T1000 (cell line): Measurements from ENCODE around the gene ITGAV.

ENCODE experiments used
- DNase-seq: peaks from one replicate; lab custom pipeline; 2025; ENCODE audit warnings: mixed read lengths; lab: John Stamatoyannopoulos, UW

Gene ITGAV

DNA sequence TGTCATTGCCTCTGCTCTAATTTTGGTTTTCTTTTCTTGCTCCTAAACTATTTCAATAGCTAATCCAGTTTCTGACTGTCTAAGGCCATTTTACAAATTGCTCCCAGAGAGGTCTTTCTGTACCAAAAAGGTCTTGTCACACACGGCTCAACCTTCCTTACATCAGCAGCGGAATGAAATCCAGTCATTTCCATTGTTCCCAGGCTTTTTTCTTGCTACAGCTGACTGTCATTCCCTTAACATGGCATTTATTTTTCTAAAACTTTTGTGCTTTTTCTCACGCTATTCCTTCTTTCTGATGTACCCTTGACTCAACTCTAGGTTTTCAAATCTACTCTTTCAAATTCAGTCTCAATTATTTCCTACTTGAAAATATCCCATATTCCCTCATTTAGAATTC, 128.3 kb downstream of the ITGAV start:
- DNase-seq: no peak

DNA sequence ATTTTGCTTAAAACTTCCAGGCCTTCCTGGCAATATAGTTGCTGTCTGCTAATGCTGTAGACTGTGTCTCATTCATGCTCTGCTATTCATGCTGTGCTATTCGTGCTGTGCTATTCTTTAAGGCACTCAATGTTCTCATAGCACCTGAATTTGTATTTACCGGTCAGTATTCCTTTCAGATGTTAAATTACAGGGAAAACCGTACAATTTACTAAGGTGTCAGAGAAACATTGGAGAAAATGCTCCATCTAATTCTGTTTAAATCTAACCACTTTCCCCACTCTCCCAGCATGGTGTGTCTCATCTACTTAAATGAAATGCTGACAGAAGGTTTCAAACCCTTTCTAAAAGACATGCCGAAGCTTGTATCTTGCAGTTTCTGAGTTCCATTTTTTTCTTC, 129.0 kb downstream of the ITGAV start:
- DNase-seq: no peak

DNA sequence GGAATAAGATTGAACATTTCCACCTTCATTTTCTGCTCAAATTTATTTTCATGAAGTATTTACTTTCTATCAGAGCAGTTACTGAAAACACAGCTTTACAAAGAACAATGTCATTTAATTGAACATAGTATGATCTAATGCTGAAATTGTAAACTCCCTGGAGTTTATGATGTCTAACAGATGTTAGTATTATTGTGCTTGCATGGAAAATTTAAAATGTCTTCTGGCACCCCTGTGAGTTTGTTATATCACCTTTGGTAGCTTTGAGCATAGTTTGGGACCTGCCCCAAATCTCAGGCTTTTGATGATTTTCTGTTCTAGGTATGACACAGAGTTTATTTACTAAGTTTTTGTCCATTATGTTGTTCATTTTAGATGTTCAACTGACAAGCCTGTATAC, 132.1 kb downstream of the ITGAV start:
- no peak for DNase-seq

DNA sequence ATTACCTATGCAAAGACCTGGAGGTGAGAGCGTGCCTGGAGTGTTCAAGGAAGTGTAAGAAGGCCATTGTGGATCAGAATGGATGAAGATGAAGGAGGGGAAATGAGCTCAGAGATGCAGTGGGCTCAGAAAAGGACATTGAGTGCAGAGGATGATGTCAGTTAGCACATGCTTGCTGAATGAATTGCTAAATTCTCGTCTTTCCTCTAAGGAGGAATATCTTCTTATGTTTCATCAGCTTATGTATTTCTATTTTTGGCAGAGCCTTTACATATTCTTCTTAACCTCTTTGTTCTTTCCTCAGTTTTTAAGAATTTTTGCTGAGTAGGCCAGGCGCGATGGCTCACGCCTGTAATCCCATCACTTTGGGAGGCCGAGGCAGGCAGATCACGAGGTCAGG, 134.9 kb downstream of the ITGAV start:
- no peak for DNase-seq

DNA sequence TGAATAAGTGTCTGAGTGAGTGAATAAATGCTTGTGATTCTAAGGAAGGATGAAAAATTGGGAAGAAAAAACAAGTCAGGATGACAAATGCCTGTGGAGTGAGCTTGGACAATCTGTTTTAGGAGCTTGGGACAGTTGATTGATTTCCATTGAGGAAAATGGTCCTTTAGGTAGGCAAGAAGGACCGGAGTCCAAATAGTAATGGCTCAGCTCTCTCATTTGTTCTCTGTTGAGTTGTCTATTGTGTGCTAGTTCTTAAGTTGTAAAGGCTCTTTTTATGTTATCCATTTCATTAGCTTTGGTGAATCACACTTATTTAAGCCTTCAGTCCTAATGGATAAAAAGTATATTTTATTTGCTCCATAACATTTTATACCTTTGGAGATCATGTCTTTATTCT, 135.9 kb downstream of the ITGAV start:
- no peak for DNase-seq

DNA sequence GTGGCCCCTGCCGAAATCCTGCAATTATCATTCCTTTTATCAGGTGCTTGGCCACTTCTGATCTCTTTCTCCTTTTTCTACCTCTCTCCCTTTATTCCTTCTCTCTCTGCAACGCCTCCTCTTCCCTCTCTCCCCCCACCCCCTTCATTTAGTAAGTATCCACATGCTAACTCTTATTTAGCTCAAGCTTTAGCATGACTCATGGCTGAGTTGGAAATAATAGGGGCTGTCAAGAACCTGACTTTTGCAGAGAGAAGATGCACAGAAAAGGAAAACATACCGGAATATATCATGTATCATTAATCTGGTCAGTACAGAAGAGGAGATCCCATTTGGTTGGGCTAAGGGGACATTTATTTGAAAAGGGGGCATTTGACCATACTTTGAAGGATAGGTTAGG, 137.1 kb downstream of the ITGAV start:
- no peak for DNase-seq

DNA sequence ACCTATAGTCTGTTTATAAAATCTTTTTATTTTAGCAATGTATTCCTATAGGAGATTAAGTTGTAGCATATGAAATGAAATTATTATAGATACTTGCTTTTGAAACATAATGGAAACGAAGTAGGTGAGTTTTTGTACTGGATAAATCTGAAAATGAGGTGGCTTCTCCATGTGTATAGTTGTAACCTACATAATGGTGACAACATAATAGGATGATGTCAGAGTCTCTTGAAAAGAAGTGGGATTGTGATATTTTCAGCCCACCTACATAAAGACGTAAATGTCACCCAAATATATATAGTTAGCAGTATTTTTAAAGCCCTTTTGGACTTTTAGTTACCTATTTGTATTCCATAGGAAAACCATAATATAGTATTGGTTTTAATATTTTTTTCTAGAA, 138.8 kb downstream of the ITGAV start:
- no peak for DNase-seq
